ENCODE measurements around the gene GCN1.

GCN1 gene

GRCh38 chr12:120116441-120116791 lies 78.1 kb downstream of the GCN1 start, which contains the start of gene RAB35:
Gene RAB35 (minus strand): TSS chr12:120116753. CDS start chr12:120116650, 103 bp downstream.
- no peak for DNase-seq

GRCh38 chr12:120115692-120116440 lies 78.6 kb downstream of the GCN1 start:
- DNase-seq: no peak

DNA sequence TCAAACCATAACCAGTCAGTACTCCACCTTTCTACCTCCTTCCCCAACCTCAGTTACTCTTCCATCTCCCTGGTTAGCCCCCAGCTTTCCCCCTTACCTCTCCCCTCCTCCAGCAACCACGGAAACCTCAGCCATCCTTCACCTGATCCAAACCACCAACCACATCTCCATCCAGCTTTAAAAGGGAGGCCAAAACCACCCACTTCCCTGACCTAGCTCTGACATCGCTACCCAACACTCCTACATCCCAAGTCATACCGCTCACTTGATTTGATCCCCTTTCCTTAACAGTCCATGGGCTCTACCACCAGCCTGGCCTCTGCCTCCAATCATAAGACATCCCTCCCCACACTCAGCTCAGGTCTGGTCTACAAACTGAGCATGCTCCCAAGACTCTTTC lies 79.4 kb downstream of the GCN1 start:
- DNase-seq: no peak

GRCh38 chr12:120110550-120111501 lies 83.7 kb downstream of the GCN1 start:
- DNase-seq: no peak

DNA sequence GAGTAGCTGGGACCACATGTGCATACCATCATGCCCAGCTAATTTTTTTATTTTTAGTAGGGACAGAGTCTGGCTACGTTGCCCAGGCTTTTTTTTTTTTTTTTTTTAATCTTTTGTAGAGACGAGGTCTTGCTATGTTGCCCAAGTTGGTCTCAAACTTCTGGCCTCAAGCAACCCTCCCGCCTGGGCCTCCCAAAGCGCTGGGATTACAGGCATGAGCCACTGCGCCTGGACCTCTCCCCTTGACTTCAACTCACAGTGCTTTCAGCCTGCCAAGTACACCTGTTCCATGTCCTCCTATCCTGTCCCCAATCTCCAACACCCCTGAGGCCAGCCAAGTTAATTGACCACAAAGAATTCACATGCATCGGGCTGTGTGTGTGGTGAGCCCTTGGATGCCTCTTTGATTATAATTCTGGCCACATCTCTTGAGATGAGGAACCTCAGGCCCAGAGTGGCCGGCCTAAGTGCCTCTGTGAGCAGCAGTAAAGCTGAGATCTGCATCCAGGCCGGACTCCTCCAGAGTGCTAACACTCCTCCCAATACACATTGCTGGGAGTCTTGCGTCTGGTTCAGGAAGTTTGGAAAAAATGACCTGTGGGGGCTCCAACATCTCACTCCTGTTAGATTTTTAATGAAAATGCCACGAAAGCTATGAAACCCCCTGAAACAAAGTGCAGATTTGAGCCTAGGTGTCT lies 84.8 kb downstream of the GCN1 start:
- DNase-seq: no peak

- DNase-seq: no peak
Measured at GRCh38 chr12:120106151-120106550, 88.4 kb downstream of the GCN1 start.

- no peak for DNase-seq
Measured at GRCh38 chr12:120103371-120103770, 91.1 kb downstream of the GCN1 start.

- no peak for DNase-seq
Measured at GRCh38 chr12:120103044-120103338, 91.5 kb downstream of the GCN1 start.

DNA sequence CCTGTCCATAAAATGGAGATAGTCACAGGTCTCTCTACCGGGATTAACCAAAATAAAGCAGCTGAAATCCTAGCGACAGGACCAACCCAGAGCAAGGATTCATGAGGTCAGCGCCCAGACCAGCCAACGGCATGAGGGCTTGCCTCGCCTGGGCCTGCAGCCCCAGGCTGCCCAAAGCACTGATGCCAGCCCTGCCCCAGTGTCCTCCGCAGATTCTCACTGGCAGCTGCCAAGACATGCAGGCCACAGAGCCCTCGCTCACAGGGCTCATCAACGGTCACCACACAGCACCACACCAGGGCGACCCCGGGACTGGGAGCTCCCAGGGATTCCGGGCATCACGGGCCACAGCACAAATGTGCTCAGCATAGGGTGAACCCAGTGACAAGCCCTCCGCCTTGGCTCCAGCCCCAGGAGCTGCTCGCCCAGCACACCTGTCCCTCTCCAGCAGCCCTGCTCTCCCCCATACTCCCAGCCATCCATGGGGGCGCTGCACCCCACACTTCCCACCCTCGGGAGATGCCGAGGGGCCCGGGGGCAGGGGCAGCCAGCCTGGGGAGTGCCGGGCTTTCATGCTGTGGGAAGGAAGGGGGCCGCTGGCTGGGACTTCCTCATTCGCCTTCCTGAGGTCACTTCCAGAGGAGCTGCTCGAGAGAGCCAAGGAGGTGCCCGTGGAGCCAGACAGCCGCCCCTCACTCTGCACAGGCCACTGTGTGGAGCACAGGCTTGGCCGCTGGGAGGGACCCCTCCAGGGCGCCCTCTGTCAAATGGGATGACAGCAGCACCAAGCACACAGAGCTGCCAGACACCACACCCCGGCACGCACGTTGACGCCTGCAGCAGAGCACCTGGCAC lies 92.1 kb downstream of the GCN1 start:
- DNase-seq: no peak

DNA sequence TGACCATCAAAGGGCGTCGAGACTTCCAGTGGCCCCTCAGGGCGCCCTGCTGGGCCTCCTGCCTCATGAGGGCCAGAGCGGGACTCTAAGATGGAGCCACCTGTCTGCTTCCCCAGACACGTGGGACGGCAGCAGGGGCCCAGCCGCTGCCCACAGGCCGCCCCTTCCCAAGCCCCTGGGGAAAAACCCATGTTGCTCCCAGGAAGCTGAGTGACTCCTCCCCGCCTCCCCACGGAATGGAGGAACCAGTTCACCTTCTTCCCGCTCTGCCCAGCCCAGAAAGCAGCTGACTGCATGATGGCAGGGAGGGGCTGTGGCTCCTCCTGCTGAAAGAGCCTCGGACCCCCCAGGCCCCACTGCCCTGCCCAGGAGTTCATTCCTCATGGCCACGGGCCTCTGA lies 92.9 kb downstream of the GCN1 start:
- no peak for DNase-seq

GRCh38 chr12:120101182-120101581 lies 93.3 kb downstream of the GCN1 start:
- peak; percentile 26 for DNase-seq

GRCh38 chr12:120100630-120101029 lies 93.9 kb downstream of the GCN1 start:
- no peak for DNase-seq

- no peak for DNase-seq
Measured at GRCh38 chr12:120099738-120100137, 94.8 kb downstream of the GCN1 start.

DNA sequence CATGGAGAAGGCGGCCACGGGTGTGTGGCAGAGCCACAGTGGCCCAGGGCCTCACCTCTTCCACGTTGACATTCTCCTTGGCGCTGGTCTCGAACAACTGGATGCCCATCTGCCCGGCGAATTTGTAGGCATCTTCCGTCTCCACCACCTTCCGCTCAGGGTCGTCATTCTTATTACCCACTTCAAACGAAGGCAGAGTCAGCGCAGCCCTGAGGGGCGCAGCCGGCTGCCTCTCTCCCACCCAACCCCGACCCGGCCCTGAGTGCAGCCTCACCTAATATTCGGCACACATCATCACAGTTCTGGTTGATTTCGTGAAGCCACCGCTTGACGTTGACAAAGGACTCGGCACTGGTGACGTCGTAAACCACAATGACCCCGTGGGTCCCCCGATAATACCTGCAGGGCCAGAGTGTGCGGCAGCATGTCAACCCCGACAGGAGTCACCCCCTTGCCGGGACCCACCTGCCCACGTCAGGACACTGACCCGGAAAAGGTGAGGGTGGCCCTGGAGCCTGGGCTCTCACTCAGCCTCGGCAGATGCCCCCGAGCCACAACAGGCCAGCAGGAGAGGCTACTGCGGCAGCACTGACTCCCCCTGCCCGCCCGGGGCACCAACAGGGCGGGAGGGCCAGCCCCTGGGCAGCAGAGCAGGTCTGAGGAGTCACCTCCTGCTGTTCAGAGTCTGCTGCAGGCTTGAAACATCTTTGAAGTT lies 95.6 kb downstream of the GCN1 start:
- DNase-seq: no peak

GRCh38 chr12:120096671-120097202 lies 97.8 kb downstream of the GCN1 start:
- DNase-seq: no peak

DNA sequence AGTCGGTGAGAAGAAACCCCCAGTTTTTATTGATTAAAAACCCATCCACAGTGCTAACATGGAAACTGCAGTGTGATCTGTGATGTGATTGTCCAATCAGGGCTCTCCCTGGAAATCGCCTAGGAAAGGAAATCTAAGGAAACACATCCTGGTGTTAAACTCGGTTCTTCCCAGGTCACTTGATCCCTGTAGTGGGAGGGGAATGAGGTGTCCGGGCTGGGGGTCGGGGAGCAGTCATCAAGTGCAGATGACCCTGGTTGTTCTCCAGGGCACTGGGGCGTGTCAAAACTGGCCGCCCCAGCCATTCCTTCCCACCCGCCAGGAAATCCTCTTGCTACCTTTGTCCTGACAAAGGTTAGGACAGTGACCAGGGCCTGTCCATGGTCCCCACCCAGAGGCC lies 98.8 kb downstream of the GCN1 start:
- DNase-seq: no peak

DNA sequence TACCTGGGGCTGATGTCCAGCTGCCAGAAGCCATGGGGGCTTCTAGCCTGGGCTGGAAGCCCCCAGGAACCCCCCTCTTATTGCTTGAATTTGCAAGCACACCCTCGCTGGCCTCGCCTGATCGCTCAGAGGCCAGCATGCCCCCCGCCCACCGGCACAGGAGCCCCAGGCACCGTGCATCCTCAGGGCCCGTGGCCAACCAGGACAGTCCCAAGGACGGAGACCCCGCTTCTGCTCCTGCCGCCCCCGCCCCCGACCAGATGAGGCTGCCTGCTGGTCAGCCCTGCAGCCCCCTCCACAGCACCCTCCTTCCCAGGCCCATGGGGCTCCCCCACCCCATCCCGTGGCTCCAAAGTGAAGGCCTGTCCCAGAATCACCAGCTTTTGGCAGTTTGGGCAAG lies 99.2 kb downstream of the GCN1 start:
- no peak for DNase-seq

- no peak for DNase-seq
Measured at GRCh38 chr12:120094485-120094884, 100.0 kb downstream of the GCN1 start.

DNA sequence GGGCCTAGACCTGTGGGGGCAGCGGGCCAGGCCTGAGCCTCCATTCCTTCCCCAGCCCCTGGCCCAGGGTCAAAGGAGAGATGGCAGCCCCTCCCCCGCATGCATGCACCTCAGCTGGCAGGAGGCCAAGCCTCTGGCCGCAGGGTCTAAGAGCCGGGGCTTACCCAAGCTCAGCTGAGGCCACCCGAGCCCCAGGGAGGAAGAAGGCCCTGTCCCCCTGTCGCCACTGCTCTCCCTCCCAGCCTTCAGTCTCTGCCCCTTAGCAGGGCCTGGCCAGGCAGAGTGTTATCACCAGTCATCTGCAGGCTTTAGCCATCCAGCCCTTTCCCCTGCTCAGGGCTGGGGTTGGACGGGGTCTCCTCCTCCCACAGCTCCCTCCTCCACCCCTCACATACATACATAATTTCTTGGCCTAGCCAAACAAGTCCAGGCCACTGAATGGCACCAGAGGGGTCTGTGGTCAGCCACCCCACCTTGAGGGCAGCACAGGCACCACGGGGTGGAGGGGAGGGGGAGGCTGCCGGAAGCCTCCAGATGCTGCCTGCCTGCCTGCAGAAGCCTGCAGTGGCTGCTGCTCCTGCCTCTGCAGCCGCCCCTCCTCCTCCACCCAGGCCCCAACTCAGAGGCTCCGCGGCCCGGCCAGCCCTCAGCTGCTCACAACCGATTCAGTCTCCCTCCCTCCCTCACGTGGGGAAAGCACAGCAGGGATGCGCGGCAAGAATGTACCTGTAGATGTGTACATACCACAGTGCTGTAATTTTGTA lies 100.7 kb downstream of the GCN1 start:
- DNase-seq: peak; percentile 62

DNA sequence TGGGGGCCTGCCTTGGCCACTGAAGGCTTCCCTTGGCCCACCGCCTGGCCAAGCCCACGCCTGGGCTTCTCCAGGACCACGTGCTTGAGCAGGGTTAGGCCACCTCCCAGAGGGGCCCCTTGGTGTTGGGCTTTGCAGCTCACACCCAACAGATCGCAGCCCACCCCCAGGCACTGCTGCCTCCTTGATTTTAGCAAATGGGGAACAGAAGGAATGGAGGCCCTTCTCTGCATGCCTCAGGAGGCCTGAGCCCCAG lies 101.3 kb downstream of the GCN1 start:
- no peak for DNase-seq
